Adrenal gland (tissue), 12 donors: ENCODE data around the gene RNF7. TPM values are rescaled to one million over a fixed set of nuclear protein-coding genes. Genes with fewer than 3 reads are reported as not detected.

Source experiments
- DNase-seq, 7 donors: peaks; one replicate each; pipeline ENCODE4 v3.0.0-alpha.2; 2019 to 2020
- H3K27ac ChIP-seq, 5 donors: fragments of 200-600 bp; sonication (generic) in 4 of 5; 1 replicate in 3 of 5; 2 replicates in 2 of 5; pipeline versions ENCODE4 v1.5.1 to v1.8.0; 2016 to 2020; ENCODE audit warnings: mild to moderate bottlenecking in 1 of 5
- H3K27me3 ChIP-seq: fragments of 200-600 bp; 2 replicates; pipeline ENCODE4 v1.8.0; 2021
- H3K36me3 ChIP-seq, 2 donors: fragments of 200-600 bp; replicated peaks in 1 of 2; 1 replicate in 1 of 2; 2 replicates in 1 of 2; pipeline versions ENCODE4 v1.5.1 to v1.8.0; 2018 to 2022
- H3K4me1 ChIP-seq, 2 donors: fragments of 200-600 bp; replicated peaks in 1 of 2; 1 replicate in 1 of 2; 2 replicates in 1 of 2; pipeline versions ENCODE4 v1.5.1 to v1.8.0; 2018 to 2021
- H3K4me3 ChIP-seq, 4 donors: fragments of 200-600 bp; sonication (generic) in 3 of 4; one replicate each; pipeline ENCODE4 v1.5.1; 2016 to 2018
- H3K9me3 ChIP-seq, 3 donors: fragments of 200-600 bp; sonication (generic) in 1 of 3; replicated peaks in 1 of 3; 1 replicate in 2 of 3; 2 replicates in 1 of 3; pipeline versions ENCODE4 v1.5.1 to v1.8.0; 2016 to 2021
- POLR2A ChIP-seq, 2 donors: fragments of 450-650 bp; IDR thresholded peaks; one replicate each; pipeline ENCODE4 v1.6.1; 2017; ENCODE audit warnings: antibody characterized with exemption in 2 of 2, mild to moderate bottlenecking in 2 of 2, moderate library complexity in 1 of 2
- WGBS, 4 donors: extraction: QIAGEN DNeasy Blood & Tissue Kit in 2 of 4; methylation state at CpG; one replicate each; pipeline versions ENCODE4 v1.1.5 to v1.1.7; 2013 to 2017; 5-methylcytosine and 5-hydroxymethylcytosine counted together
- intact Hi-C, 2 donors: fragments of 100-400 bp; cut with DNase I; formaldehyde crosslinking; loops; one replicate each; pipeline versions ENCODE4 v1.14.1 to v1.15.0; 2022 to 2023
- polyA plus RNA-seq, 3 donors: library from polyadenylated mRNA; stranded (reverse); fragments of 200-250 nt in 2 of 3; fragments of 350-450 nt in 1 of 3; fragmentation: Illumina TruSeq in 1 of 3; extraction: RNeasy Lipid Tissue Mini Kit (QIAGEN cat#74804) in 1 of 3; gene quantifications; one replicate each; pipeline ENCODE4 v1.2.3, GENCODE V29; 2013 to 2014
- total RNA-seq, 9 donors: library from RNA; depleted of rRNA in 4 of 9; stranded (reverse); fragments of >200 nt in 4 of 9; fragments of 120-200 nt in 1 of 9; fragmentation: NEBNext Ultra II Directional in 1 of 9; extraction: Animal tissue kit (Norgen Biotek cat#: 25700) in 1 of 9; gene quantifications; one replicate each; pipeline versions ENCODE4 v1.1.0 to v1.2.4, GENCODE V29; 2013 to 2023
- TF ChIP-seq, protein P1 (sequence below), 6 experiments: fragments of 450-650 bp in 4 of 6; fragments of 200-600 bp in 2 of 6; sonication (generic) in 1 of 6; IDR thresholded peaks; 1 replicate in 5 of 6; 2 replicates in 1 of 6; pipeline versions ENCODE4 v1.5.1 to v1.8.0; 2016 to 2021; ENCODE audit warnings: antibody characterized with exemption in 6 of 6, mild to moderate bottlenecking in 2 of 6, moderate library complexity in 1 of 6
- donor health status: healthy with polysubstance abuse.
- donor health status: Bipolar disorder and iron deficiency.
- donor health status: DM: yes; HTN: yes; CAD: no.
- donor health status: DM: no; HTN: no; CAD: no.
- donor health status: DM: no; HTN: no; CAD: no.
- donor health status: DM: yes; HTN: yes; CAD: no.

Gene RNF7
- total and polyA plus RNA-seq, 12 donors: 87.4 to 315 (median 129) TPM

DNA sequence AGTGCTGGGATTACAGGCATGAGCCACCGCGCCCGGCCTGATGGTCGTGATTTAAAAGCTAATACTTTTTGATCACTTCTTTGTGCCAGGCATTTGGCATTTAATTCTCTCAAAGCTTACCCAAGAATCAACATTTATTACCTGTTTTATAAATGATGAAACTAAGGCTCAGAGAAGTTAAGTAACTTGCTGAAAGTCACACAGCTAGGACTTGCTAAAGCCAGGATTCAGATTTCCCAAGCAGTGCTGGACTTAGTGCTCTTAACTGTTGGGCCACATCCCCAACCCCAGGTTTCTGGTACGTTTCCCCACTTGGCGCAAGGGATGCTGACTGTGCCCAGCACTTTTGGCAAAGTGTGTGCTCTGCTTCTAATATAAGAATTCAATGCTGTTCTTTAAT lies 35.6 kb downstream of the RNF7 start:
- Histone ChIP-seq H3K9me3 (no peaks in the 10 kb centered on the region), H3K4me1 (no peaks in the 10 kb centered on the region), H3K4me3 (no peak overlapping the region), H3K27me3 (no peaks in the 10 kb centered on the region), H3K27ac (no peak overlapping the region), H3K36me3 (no peaks in the 10 kb centered on the region)
- 94 to 96% (median 95%) methylated on average over 6 of the region's 6 CpGs for WGBS, 4 donors
- intact Hi-C loops: no loop called here
- DNase-seq: no peak
- TF ChIP-seq POLR2A (IDR thresholded peaks at IDR 0.05): no peak
- TF ChIP-seq, protein P1, sequence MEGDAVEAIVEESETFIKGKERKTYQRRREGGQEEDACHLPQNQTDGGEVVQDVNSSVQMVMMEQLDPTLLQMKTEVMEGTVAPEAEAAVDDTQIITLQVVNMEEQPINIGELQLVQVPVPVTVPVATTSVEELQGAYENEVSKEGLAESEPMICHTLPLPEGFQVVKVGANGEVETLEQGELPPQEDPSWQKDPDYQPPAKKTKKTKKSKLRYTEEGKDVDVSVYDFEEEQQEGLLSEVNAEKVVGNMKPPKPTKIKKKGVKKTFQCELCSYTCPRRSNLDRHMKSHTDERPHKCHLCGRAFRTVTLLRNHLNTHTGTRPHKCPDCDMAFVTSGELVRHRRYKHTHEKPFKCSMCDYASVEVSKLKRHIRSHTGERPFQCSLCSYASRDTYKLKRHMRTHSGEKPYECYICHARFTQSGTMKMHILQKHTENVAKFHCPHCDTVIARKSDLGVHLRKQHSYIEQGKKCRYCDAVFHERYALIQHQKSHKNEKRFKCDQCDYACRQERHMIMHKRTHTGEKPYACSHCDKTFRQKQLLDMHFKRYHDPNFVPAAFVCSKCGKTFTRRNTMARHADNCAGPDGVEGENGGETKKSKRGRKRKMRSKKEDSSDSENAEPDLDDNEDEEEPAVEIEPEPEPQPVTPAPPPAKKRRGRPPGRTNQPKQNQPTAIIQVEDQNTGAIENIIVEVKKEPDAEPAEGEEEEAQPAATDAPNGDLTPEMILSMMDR (IDR thresholded peaks at IDR 0.05): no peak

DNA sequence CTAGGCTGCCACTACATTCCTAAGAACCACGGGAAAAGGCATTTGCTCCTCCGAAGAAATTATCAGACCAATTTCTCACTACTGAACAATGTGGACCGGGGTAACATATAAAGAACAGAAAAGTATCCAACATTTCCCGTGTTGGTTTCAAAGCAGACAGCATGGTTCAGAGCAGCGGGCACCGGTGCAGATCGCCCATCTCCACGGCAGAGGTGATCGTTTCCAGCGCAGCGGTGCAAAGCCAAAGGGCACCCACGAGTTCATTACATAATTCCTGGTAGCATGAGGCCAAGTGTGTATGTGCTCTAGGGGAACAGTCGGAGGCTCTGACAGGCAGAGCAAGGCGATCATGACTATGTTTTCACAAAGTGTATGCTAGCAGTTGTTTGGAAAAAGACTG lies 38.3 kb downstream of the RNF7 start:
- intact Hi-C loops: no loop called here

DNA sequence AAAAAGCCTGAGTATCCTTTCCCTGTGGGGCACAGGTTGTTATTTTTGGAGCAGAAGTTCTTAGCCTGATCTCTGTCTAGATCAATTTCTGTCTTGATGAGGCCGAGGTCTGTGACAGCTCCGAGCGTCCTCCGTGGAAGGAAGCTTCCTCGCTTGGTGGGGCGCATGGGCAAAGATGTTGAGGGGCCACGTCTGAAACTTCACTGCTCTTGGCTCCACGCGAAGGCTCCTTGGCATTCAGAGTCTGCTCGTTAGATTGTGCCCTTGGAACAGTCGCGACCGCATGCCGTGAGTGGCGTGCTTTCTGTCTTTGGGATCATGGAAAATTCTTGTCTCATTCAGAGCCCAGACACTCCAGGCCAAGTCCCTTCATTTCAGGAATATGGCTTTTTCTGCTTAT lies 38.8 kb downstream of the RNF7 start:
- no peaks in the 10 kb centered on the region for H3K27me3 ChIP-seq
- intact Hi-C loops: no loop called here
- no peaks in the 10 kb centered on the region for H3K4me1 ChIP-seq
- H3K27ac ChIP-seq: no peak overlapping the region
- no peak overlapping the region for H3K4me3 ChIP-seq
- DNase-seq: peak in 3 of 7 donors; percentile 18 to 30 (median 25)
- TF ChIP-seq, protein P1 (IDR thresholded peaks at IDR 0.05): no peak
- TF ChIP-seq POLR2A (IDR thresholded peaks at IDR 0.05): no peak
- H3K9me3 ChIP-seq: no peaks in the 10 kb centered on the region
- 54 to 66% (median 57%) methylated on average over 10 to 15 of the region's 15 CpGs for WGBS, 4 donors
- H3K36me3 ChIP-seq: no peaks in the 10 kb centered on the region

More for the DNA sequence above, 38.3 kb downstream of the RNF7 start:
- no peak for TF ChIP-seq POLR2A (IDR thresholded peaks at IDR 0.05)
- TF ChIP-seq, protein P1 (IDR thresholded peaks at IDR 0.05): no peak
- Histone ChIP-seq H3K36me3 (no peaks in the 10 kb centered on the region), H3K27ac (no peak overlapping the region), H3K9me3 (no peaks in the 10 kb centered on the region), H3K4me1 (no peaks in the 10 kb centered on the region), H3K4me3 (no peak overlapping the region), H3K27me3 (no peaks in the 10 kb centered on the region)
- WGBS, 4 donors: 85 to 92% (median 89%) methylated on average over 14 of the region's 14 CpGs
- no peak for DNase-seq

DNA sequence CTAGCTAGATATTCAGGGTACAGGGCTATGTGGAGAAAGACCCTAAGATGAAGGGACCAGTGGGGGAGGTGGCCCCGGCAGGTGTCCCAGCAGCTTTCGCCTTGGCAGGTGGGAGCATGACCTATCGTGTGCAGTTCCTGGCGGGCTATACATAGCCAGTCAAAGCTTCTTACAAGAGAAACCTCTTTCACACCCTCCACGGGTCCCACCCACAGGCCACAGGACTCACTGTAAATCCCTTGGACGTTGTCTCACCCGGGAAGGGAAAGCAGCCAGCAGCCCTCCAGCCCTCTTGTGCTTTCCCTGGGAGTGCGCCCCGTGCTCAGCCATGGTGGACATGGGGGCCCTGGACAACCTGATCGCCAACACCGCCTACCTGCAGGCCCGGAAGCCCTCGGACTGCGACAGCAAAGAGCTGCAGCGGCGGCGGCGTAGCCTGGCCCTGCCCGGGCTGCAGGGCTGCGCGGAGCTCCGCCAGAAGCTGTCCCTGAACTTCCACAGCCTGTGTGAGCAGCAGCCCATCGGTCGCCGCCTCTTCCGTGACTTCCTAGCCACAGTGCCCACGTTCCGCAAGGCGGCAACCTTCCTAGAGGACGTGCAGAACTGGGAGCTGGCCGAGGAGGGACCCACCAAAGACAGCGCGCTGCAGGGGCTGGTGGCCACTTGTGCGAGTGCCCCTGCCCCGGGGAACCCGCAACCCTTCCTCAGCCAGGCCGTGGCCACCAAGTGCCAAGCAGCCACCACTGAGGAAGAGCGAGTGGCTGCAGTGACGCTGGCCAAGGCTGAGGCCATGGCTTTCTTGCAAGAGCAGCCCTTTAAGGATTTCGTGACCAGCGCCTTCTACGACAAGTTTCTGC lies 40.1 kb downstream of the RNF7 start:
- H3K27ac ChIP-seq: no peak overlapping the region
- WGBS, 4 donors: 92 to 95% (median 93%) methylated on average over 11 to 42 of the region's 42 CpGs
- H3K4me1 ChIP-seq: no peaks in the 10 kb centered on the region
- H3K36me3 ChIP-seq: no peaks in the 10 kb centered on the region
- no peak overlapping the region for H3K4me3 ChIP-seq
- H3K27me3 ChIP-seq: no peaks in the 10 kb centered on the region
- intact Hi-C loops: no loop called here
- TF ChIP-seq, protein P1 (IDR thresholded peaks at IDR 0.05): no peak
- DNase-seq: peak in 1 of 7 donors; percentile 18
- no peaks in the 10 kb centered on the region for H3K9me3 ChIP-seq
